Fibroblast of lung (primary cell): ENCODE results near the gene SDF2L1. TPM values are rescaled to one million over a fixed set of nuclear protein-coding genes. Genes with fewer than 3 reads are reported as not detected.

ENCODE experiments used
- DNase-seq, 2 donors: peaks; one replicate each; pipeline versions ENCODE4 v3.0.0 to v3.0.0-alpha.2; 2010; ENCODE audit warnings: low read depth in 2 of 2
- H2AFZ ChIP-seq: 2 replicates; pipeline ENCODE4 v1.5.1; 2012; ENCODE audit warnings: low read length, control low read depth, inconsistent platforms
- H3K27ac ChIP-seq: 2 replicates; pipeline ENCODE4 v1.5.1; 2011; ENCODE audit warnings: low read length, control low read depth; ENCODE audit not compliant: insufficient read depth
- H3K27me3 ChIP-seq: 2 replicates; pipeline ENCODE4 v1.5.1; 2011; ENCODE audit warnings: mild to moderate bottlenecking, low read length; ENCODE audit not compliant: control insufficient read depth, insufficient read depth
- H3K36me3 ChIP-seq: 2 replicates; pipeline ENCODE4 v1.5.1; 2011; ENCODE audit warnings: low read length; ENCODE audit not compliant: control insufficient read depth, insufficient read depth
- H3K4me1 ChIP-seq: 2 replicates; pipeline ENCODE4 v1.5.1; 2011; ENCODE audit warnings: low read length; ENCODE audit not compliant: control insufficient read depth, insufficient read depth; ENCODE audit errors: extremely low read depth
- H3K4me2 ChIP-seq: 2 replicates; pipeline ENCODE4 v1.5.1; 2011; ENCODE audit warnings: low read length, control low read depth; ENCODE audit not compliant: insufficient read depth; ENCODE audit errors: extremely low read depth
- H3K4me3 ChIP-seq, 4 experiments: fragments of 200-600 bp in 1 of 4; sonication (generic) in 1 of 4; replicated peaks in 1 of 4; 2 replicates each; pipeline ENCODE4 v1.5.1; 2011 to 2016; ENCODE audit warnings: low read length in 4 of 4, low read depth in 3 of 4, mild to moderate bottlenecking in 3 of 4, control low read depth in 2 of 4, inconsistent platforms in 1 of 4, mixed read lengths in 1 of 4; ENCODE audit not compliant: insufficient read depth in 1 of 4; ENCODE audit errors: control extremely low read depth in 1 of 4
- H3K79me2 ChIP-seq: 2 replicates; pipeline ENCODE4 v1.5.1; 2012; ENCODE audit warnings: mild to moderate bottlenecking, low read length, inconsistent platforms; ENCODE audit not compliant: control insufficient read depth, insufficient read depth
- H3K9ac ChIP-seq: 2 replicates; pipeline ENCODE4 v1.5.1; 2011; ENCODE audit warnings: mild to moderate bottlenecking, low read length, control low read depth; ENCODE audit not compliant: insufficient read depth
- H3K9me3 ChIP-seq: 2 replicates; pipeline ENCODE4 v1.5.1; 2012; ENCODE audit warnings: low read depth, low read length; ENCODE audit not compliant: control insufficient read depth, insufficient read depth
- H4K20me1 ChIP-seq: 2 replicates; pipeline ENCODE4 v1.5.1; 2011; ENCODE audit warnings: low read length; ENCODE audit not compliant: control insufficient read depth, insufficient read depth; ENCODE audit errors: extremely low read depth
- EZH2 ChIP-seq: IDR thresholded peaks from 2 replicates; pipeline ENCODE4 v1.5.1; 2012; ENCODE audit warnings: low read length, control low read depth, mild to moderate bottlenecking; ENCODE audit errors: missing control alignments
- polyA plus RNA-seq, 2 donors: library from polyadenylated mRNA; depleted of rRNA in 1 of 2; stranded (reverse) in 1 of 2; unstranded in 1 of 2; fragments of >200 nt; gene quantifications; 2 replicates each; pipeline ENCODE4 v1.2.1, GENCODE V29; 2011 to 2012; ENCODE audit warnings: missing spikeins in 1 of 2
- total RNA-seq: library from RNA; depleted of rRNA; stranded (reverse); fragments of >200 nt; gene quantifications from 2 replicates; pipeline ENCODE4 v1.2.1, GENCODE V29; 2014
- TF ChIP-seq, protein P1 (sequence below), 2 donors: IDR thresholded peaks in 1 of 2; conservative IDR thresholded peaks in 1 of 2; 1 replicate in 1 of 2; 2 replicates in 1 of 2; pipeline ENCODE4 v1.5.1; 2011 to 2012; ENCODE audit warnings: low read length in 2 of 2, control low read depth in 1 of 2, inconsistent platforms in 1 of 2, low read depth in 1 of 2, mild to moderate bottlenecking in 1 of 2

Gene SDF2L1
- total and polyA plus RNA-seq, 2 donors (not counting 1 experiment from before 2014, with no cell fraction given), result 12.0 to 13.2 TPM

DNA sequence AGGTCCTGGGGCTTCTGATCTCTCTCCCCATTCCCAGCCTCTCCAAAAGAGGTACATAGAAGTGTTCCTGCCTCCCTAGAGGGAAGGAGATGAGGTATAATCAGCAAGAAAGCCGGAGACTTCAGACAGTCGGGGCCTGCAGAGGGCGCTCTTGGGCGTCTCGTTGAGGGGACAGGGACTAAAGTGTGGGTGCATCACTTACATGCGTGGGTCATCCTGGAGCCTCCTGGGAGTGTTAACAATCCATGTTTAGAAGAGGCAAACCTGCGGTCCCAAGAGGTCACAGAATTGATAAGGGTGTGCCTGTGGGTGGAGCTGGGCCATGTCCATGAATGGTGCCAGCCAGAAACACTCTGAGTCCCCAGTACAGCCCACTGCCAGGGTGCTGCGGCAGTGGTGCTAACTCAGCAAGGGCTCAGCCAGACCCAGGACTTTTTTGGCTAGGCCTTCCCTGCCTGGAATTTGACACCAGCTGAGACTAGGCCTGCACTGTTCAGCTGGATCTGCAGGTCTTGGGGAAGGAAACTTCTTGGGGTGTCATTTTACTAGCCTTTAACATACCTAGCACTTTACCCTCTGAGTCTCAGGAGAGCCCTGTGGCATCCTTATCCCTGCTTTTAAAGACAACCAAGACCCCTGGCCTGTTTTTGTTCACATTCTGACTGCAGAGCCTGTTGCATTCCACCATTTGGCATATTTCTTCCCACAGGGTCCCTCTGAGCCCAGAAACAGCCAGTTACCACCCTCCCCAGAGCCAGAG, 17.8 kb upstream of the SDF2L1 start:
- peaks cover 20% of the 10 kb centered on the region for H3K36me3 ChIP-seq
- DNase-seq, result peak in 1 of 2 donors; percentile 38
- no peaks in the 10 kb centered on the region for H3K27me3 ChIP-seq
- no peak overlapping the region for H3K4me3 ChIP-seq
- H3K4me2 ChIP-seq, result no peak overlapping the region
- H4K20me1 ChIP-seq, result no peaks in the 10 kb centered on the region
- H3K9me3 ChIP-seq, result no peaks in the 10 kb centered on the region
- H3K4me1 ChIP-seq, result peaks cover 5% of the 10 kb centered on the region
- no peak overlapping the region for H2AFZ ChIP-seq
- peak overlapping the region; percentile 8 for H3K27ac ChIP-seq
- no peak overlapping the region for H3K9ac ChIP-seq
- peaks cover 34% of the 10 kb centered on the region for H3K79me2 ChIP-seq
- TF ChIP-seq, protein P1, sequence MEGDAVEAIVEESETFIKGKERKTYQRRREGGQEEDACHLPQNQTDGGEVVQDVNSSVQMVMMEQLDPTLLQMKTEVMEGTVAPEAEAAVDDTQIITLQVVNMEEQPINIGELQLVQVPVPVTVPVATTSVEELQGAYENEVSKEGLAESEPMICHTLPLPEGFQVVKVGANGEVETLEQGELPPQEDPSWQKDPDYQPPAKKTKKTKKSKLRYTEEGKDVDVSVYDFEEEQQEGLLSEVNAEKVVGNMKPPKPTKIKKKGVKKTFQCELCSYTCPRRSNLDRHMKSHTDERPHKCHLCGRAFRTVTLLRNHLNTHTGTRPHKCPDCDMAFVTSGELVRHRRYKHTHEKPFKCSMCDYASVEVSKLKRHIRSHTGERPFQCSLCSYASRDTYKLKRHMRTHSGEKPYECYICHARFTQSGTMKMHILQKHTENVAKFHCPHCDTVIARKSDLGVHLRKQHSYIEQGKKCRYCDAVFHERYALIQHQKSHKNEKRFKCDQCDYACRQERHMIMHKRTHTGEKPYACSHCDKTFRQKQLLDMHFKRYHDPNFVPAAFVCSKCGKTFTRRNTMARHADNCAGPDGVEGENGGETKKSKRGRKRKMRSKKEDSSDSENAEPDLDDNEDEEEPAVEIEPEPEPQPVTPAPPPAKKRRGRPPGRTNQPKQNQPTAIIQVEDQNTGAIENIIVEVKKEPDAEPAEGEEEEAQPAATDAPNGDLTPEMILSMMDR (conservative IDR thresholded peaks at IDR 0.05 in 1 of 2, IDR thresholded peaks at IDR 0.05 in 1 of 2; ENCODE audit: low read depth in 1 of 2, low read length in 2 of 2), result peak; percentile 27 to 59
- TF ChIP-seq EZH2, result no peak

DNA sequence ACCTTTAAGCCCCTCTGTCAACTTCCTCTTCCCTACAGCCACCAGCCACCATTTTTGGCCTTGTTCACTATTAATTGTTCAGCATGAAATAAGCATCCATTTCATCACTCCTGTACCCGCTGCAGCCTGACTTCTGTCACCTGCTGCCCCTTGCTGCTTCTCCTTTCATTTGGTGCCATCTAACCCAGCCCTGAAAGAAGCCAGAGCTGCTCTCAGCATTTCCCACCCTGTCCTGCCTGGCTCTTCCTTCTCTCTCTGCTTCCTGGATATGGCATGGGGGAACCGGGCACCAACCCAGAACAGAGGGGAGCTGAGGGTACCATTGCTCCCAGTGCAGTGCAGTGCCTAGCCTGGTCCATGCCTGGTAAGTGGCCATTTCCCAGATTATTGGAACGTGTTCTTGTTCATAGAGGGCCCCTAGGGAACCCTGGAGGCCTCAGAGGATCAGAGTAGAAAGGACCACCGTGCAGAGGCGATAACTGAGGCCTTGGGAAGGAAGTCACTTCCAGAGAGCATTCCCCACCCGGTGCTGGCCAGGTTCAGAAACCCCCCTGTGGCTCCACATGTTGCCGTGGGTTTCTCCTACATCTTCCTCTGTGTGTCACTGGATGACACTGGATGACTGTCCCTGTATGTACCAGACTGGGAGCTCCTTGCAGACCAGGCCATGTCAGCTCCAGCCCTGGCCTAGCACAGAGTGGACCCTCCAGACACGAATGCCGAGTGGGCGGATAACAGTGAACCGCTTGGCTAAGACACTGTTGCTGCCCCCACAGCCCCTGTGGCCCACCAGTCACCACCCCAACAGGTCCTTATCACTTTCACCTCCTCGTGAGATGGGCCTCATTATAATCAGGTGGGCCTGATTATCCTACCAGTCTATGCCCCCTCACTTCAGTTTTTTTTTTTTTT, 17.0 kb upstream of the SDF2L1 start:
- TF ChIP-seq, protein P1 (conservative IDR thresholded peaks at IDR 0.05 in 1 of 2, IDR thresholded peaks at IDR 0.05 in 1 of 2; ENCODE audit: low read depth in 1 of 2, low read length in 2 of 2), result no peak
- TF ChIP-seq EZH2, result no peak
- no peak overlapping the region for H3K27ac ChIP-seq
- no peak for DNase-seq

DNA sequence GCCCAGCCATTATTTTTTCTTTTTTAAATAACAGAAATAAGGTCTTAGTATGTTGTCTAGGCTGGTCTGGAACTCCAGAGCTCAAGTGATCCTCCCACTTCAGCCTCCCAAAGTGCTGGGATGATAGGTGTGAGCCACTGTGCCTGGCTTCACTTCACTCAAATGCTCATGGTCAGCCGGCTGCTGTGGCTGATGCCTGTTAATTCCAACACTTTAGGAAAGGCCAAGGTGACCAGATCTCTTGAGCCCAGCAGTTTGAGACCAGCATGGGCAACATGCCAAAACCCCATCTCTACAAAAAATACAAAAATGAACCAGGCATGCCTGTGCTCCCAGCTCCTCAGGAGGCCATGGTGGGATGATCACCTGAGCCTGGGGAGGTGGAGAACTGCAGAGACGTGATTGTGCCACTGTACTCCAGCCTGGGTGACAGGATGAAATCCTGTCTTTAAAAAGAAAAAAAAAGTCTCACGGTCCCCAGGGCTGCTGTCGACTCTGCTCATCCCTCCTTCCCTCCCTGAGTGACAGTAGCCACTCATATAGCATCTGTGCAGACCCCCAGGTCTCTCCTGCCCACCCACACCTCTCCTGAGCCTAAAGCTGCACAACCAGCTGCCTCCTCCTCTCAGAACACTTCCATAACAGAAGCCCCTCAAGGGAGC, 15.9 kb upstream of the SDF2L1 start:
- peaks cover 19% of the 10 kb centered on the region for H3K36me3 ChIP-seq
- peaks cover 3% of the 10 kb centered on the region for H3K4me1 ChIP-seq
- H4K20me1 ChIP-seq, result no peaks in the 10 kb centered on the region

More for the DNA sequence above, 17.0 kb upstream of the SDF2L1 start:
- Histone ChIP-seq H3K36me3 (peaks cover 20% of the 10 kb centered on the region), H3K27me3 (no peaks in the 10 kb centered on the region), H3K79me2 (peaks cover 31% of the 10 kb centered on the region), H3K9ac (no peak overlapping the region), H4K20me1 (no peaks in the 10 kb centered on the region), H3K4me2 (no peak overlapping the region), H3K9me3 (no peaks in the 10 kb centered on the region), H3K4me3 (no peak overlapping the region), H3K4me1 (peaks cover 3% of the 10 kb centered on the region), H2AFZ (no peak overlapping the region)

More for the DNA sequence above, 15.9 kb upstream of the SDF2L1 start:
- Histone ChIP-seq H3K4me2 (no peak overlapping the region), H3K4me3 (no peak overlapping the region), H3K9me3 (no peaks in the 10 kb centered on the region), H3K27ac (no peak overlapping the region), H2AFZ (no peak overlapping the region), H3K79me2 (peaks cover 20% of the 10 kb centered on the region), H3K9ac (no peak overlapping the region), H3K27me3 (no peaks in the 10 kb centered on the region)
- no peak for DNase-seq
- no peak for TF ChIP-seq EZH2
- TF ChIP-seq, protein P1 (conservative IDR thresholded peaks at IDR 0.05 in 1 of 2, IDR thresholded peaks at IDR 0.05 in 1 of 2; ENCODE audit: low read depth in 1 of 2, low read length in 2 of 2), result no peak
